ENCODE data around the gene ATP2A2. TPM values are rescaled to one million over a fixed set of nuclear protein-coding genes. Genes with fewer than 3 reads are reported as not detected.

The ATP2A2 gene
- total and polyA plus RNA-seq, 12 donors, result 20.8 to 312 (median 121) TPM

- TF ChIP-seq, protein P1, sequence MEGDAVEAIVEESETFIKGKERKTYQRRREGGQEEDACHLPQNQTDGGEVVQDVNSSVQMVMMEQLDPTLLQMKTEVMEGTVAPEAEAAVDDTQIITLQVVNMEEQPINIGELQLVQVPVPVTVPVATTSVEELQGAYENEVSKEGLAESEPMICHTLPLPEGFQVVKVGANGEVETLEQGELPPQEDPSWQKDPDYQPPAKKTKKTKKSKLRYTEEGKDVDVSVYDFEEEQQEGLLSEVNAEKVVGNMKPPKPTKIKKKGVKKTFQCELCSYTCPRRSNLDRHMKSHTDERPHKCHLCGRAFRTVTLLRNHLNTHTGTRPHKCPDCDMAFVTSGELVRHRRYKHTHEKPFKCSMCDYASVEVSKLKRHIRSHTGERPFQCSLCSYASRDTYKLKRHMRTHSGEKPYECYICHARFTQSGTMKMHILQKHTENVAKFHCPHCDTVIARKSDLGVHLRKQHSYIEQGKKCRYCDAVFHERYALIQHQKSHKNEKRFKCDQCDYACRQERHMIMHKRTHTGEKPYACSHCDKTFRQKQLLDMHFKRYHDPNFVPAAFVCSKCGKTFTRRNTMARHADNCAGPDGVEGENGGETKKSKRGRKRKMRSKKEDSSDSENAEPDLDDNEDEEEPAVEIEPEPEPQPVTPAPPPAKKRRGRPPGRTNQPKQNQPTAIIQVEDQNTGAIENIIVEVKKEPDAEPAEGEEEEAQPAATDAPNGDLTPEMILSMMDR (IDR thresholded peaks at IDR 0.05), result no peak
- TF ChIP-seq POLR2A (IDR thresholded peaks at IDR 0.05), result no peak
- no peak for DNase-seq
- Histone ChIP-seq H3K27me3 (no peaks in the 10 kb centered on the region), H3K4me3 (no peak overlapping the region), H3K4me1 (replicated peaks in 1 of 2) (peaks cover 3 to 21% of the 10 kb centered on the region in 2 donors), H3K36me3 (replicated peaks in 1 of 2) (no peaks in the 10 kb centered on the region), H3K9me3 (replicated peaks in 1 of 3) (no peaks in the 10 kb centered on the region), H3K27ac (peak overlapping the region in 1 of 5 donors; percentile 7)
- intact Hi-C loops (cut with DNase I), result loop anchor here in 1 of 2 donors (5.0 kb wide), 1 partner anchor 55 kb away; no protein-coding TSS in a partner anchor
- 52 to 64% (median 55%) methylated on average over 2 of the region's 2 CpGs for WGBS, 4 donors
Measured at GRCh38 chr12:110277530-110278254, 3.4 kb upstream of the ATP2A2 start.

DNA sequence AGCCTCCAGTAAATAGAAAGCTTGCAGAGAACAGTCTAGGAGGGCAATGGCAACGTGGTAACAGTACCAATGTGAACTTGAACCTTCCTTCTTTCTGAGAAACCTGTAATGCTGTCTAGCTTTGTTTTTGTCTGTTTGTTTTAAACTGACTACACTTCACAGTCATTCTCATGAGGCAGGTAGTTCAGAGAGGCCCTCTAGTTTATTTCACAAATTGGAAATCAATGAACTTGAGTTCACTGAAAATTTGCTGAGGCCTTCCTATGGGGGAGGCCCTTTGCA lies 2.9 kb upstream of the ATP2A2 start:
- no peak overlapping the region for H3K4me3 ChIP-seq
- intact Hi-C loops (cut with DNase I), result loop anchor here in 1 of 2 donors (5.0 kb wide), 1 partner anchor 56 kb away; no protein-coding TSS in a partner anchor
- 87 to 100% (median 93%) methylated on average over 1 of the region's 1 CpG for WGBS, 4 donors
- H3K36me3 ChIP-seq (replicated peaks in 1 of 2), result no peaks in the 10 kb centered on the region
- peaks cover 8 to 26% of the 10 kb centered on the region in 2 donors for H3K4me1 ChIP-seq (replicated peaks in 1 of 2)
- DNase-seq, result no peak
- no peaks in the 10 kb centered on the region for H3K27me3 ChIP-seq
- no peak overlapping the region for H3K27ac ChIP-seq
- no peaks in the 10 kb centered on the region for H3K9me3 ChIP-seq (replicated peaks in 1 of 3)
- TF ChIP-seq, protein P1 (IDR thresholded peaks at IDR 0.05), result no peak
- TF ChIP-seq POLR2A (IDR thresholded peaks at IDR 0.05), result no peak

- 69 to 75% (median 72%) methylated on average over 14 of the region's 14 CpGs for WGBS, 4 donors
- Histone ChIP-seq H3K27ac (peak overlapping the region in 2 of 5 donors; percentile 95 to 98), H3K4me1 (replicated peaks in 1 of 2) (peaks cover 16 to 42% of the 10 kb centered on the region in 2 donors), H3K36me3 (replicated peaks in 1 of 2) (no peaks in the 10 kb centered on the region), H3K27me3 (no peaks in the 10 kb centered on the region), H3K4me3 (peak overlapping the region in 2 of 4 donors; percentile 51 to 95), H3K9me3 (replicated peaks in 1 of 3) (no peaks in the 10 kb centered on the region)
- peak in 1 of 7 donors; percentile 46 for DNase-seq
- no peak for TF ChIP-seq POLR2A (IDR thresholded peaks at IDR 0.05)
- TF ChIP-seq, protein P1 (IDR thresholded peaks at IDR 0.05), result no peak
- intact Hi-C loops (cut with DNase I), result loop anchor here in 1 of 2 donors (5.0 kb wide), 1 partner anchor 57 kb away; no protein-coding TSS in a partner anchor
Measured at GRCh38 chr12:110279566-110280375, 1.3 kb upstream of the ATP2A2 start.

GRCh38 chr12:110280392-110280778 lies 662 bp upstream of the ATP2A2 start:
- TF ChIP-seq POLR2A (IDR thresholded peaks at IDR 0.05), result no peak
- TF ChIP-seq, protein P1 (IDR thresholded peaks at IDR 0.05), result peak in 1 of 6 experiments; percentile 19
- H3K4me1 ChIP-seq (replicated peaks in 1 of 2), result peaks cover 17 to 48% of the 10 kb centered on the region in 2 donors
- peak overlapping the region; percentile 24 to 98 (median 78) for H3K27ac ChIP-seq
- no peaks in the 10 kb centered on the region for H3K9me3 ChIP-seq (replicated peaks in 1 of 3)
- DNase-seq, result peak; percentile 45 to 85 (median 57)
- H3K27me3 ChIP-seq, result no peaks in the 10 kb centered on the region
- WGBS, 4 donors, result 0 to 3% (median 1%) methylated on average over 13 to 18 of the region's 18 CpGs
- intact Hi-C loops (cut with DNase I), result no loop called here
- peak overlapping the region; percentile 51 to 95 (median 73) for H3K4me3 ChIP-seq
- no peaks in the 10 kb centered on the region for H3K36me3 ChIP-seq (replicated peaks in 1 of 2)
